HEK293T (cell line): ENCODE measurements around the gene SSTR1.

Source experiments
- CTCF ChIA-PET: fragments of 350-600 bp; formaldehyde crosslinking; extraction: SDS; loops from one replicate; lab custom pipeline; 2021; ENCODE audit warnings: antibody characterized with exemption, inconsistent platforms; lab: Yijun Ruan, JAX
- POLR2A ChIA-PET: fragments of 350-600 bp; formaldehyde crosslinking; extraction: SDS; loops from one replicate; lab custom pipeline; 2020; ENCODE audit warnings: antibody characterized with exemption, inconsistent platforms; lab: Yijun Ruan, JAX
- DNase-seq: peaks from one replicate; pipeline ENCODE4 v3.0.0; 2012; ENCODE audit warnings: mixed read lengths; ENCODE audit errors: extremely low spot score
- ARNT ChIP-seq: fragments of 450-650 bp; IDR thresholded peaks from 2 replicates; pipeline ENCODE4 v1.6.1; 2017; ENCODE audit warnings: mild to moderate bottlenecking
- BHLHE40 ChIP-seq: fragments of 450-650 bp; IDR thresholded peaks from 2 replicates; pipeline ENCODE4 v1.6.1; 2016; ENCODE audit warnings: mild to moderate bottlenecking, moderate library complexity, borderline replicate concordance
- CTBP1 ChIP-seq: fragments of 450-650 bp; IDR thresholded peaks from 2 replicates; pipeline ENCODE4 v1.6.1; 2016; ENCODE audit warnings: borderline replicate concordance
- ELF4 ChIP-seq: fragments of 450-650 bp; IDR thresholded peaks from 2 replicates; pipeline ENCODE4 v1.6.1; 2017; ENCODE audit warnings: antibody characterized with exemption
- FOXA1 ChIP-seq: fragments of 450-650 bp; IDR thresholded peaks from 2 replicates; pipeline ENCODE4 v1.6.1; 2016; ENCODE audit warnings: mild to moderate bottlenecking
- FOXK2 ChIP-seq: fragments of 450-650 bp; IDR thresholded peaks from 2 replicates; pipeline ENCODE4 v1.6.1; 2016; ENCODE audit warnings: mild to moderate bottlenecking
- FOXM1 ChIP-seq: fragments of 450-650 bp; IDR thresholded peaks from 2 replicates; pipeline ENCODE4 v1.6.1; 2017; ENCODE audit warnings: mild to moderate bottlenecking, borderline replicate concordance
- HDGF ChIP-seq: fragments of 450-650 bp; IDR thresholded peaks from 2 replicates; pipeline ENCODE4 v1.6.1; 2017; ENCODE audit warnings: antibody characterized with exemption, borderline replicate concordance
- L3MBTL2 ChIP-seq: fragments of 450-650 bp; conservative IDR thresholded peaks from 2 replicates; pipeline ENCODE4 v1.6.1; 2016; ENCODE audit warnings: mild to moderate bottlenecking
- LEF1 ChIP-seq: fragments of 450-650 bp; IDR thresholded peaks from 2 replicates; pipeline ENCODE4 v1.6.1; 2017; ENCODE audit warnings: mild to moderate bottlenecking, borderline replicate concordance
- NFRKB ChIP-seq: fragments of 450-650 bp; IDR thresholded peaks from 2 replicates; pipeline ENCODE4 v1.6.1; 2016; ENCODE audit warnings: mild to moderate bottlenecking, moderate library complexity
- PKNOX1 ChIP-seq: fragments of 450-650 bp; IDR thresholded peaks from 2 replicates; pipeline ENCODE4 v1.6.1; 2016
- SP1 ChIP-seq: fragments of 450-650 bp; IDR thresholded peaks from 2 replicates; pipeline ENCODE4 v1.6.1; 2017
- SUZ12 ChIP-seq: fragments of 450-650 bp; IDR thresholded peaks from 2 replicates; pipeline ENCODE4 v1.6.1; 2016; ENCODE audit warnings: mild to moderate bottlenecking
- TARDBP ChIP-seq: fragments of 450-650 bp; IDR thresholded peaks from 2 replicates; pipeline ENCODE4 v1.6.1; 2016
- ZNF384 ChIP-seq: fragments of 450-650 bp; IDR thresholded peaks from 2 replicates; pipeline ENCODE4 v1.6.1; 2016

The SSTR1 gene

DNA sequence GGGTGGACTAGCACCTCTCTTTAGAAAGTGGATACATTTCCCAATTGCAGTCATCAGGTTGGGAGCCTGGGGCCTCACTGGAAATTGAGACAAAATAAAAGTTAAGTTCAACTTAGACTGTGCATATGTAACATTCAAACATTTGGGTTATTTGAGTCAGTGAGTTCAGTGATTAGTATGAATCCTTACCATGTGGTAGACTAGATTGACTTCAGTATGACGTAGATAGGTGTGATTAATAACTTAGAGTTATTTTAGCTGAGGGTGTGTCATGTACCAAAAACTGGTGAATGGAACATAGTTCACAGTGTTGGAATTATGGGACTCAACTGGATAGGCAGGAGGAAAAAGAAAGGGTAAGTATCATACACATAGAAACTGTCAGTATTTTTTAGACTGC, 8.0 kb upstream of the SSTR1 start:
- no peak for DNase-seq
- POLR2A ChIA-PET, result no interaction called here
- CTCF ChIA-PET, result no interaction called here
- TF ChIP-seq FOXA1, result no peak
- TF ChIP-seq FOXK2, result no peak

GRCh38 chr14:38201137-38201828, 6.4 kb upstream of the SSTR1 start:
- DNase-seq, result no peak
- TF ChIP-seq CTBP1, result no peak
- TF ChIP-seq ARNT, result no peak
- no peak for TF ChIP-seq FOXA1
- CTCF ChIA-PET, result no interaction called here
- POLR2A ChIA-PET, result no interaction called here

DNA sequence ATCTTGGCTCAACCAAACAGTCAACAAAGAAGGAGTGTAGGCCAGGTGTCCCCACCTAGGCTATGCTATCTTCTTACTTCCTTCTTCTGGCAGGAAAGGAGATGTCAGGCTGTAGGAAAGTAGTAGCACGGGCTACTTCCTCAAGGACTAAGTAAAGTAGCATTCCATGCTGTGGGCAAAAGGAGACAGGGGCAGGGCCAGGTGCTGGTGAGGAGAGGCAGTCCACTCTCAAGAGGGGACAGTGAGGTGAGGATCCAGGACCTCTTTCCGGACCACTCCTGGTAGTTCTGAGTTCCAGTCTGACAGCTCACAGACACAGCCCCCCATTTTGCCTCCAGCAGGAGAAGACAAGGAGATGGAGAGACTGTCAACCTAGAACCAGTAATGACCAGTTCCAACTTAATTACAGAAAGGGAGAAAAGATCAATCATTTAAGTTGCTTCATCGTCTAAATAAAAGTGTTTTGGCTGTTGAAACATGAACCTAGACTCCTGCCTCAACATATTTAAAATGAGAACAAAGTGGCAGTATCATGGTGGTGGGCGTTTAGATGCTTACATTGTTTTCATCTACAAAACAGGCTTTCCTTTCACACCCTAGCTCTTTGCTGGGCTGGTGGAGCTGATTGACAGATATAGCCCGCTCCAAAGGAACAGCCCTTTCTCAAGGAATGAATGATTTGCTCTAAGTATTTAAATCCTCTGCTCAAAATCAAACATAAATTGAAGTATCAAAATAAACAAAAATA, 5.1 kb upstream of the SSTR1 start:
- CTCF ChIA-PET, result no interaction called here
- TF ChIP-seq ZNF384 (no peak), FOXA1 (no peak), NFRKB (no peak), ARNT (no peak), FOXK2 (no peak), ELF4 (no peak), HDGF (no peak), BHLHE40 (no peak), LEF1 (no peak), FOXM1 (no peak), L3MBTL2 (no peak)
- POLR2A ChIA-PET, result no interaction called here
- DNase-seq, result no peak

DNA sequence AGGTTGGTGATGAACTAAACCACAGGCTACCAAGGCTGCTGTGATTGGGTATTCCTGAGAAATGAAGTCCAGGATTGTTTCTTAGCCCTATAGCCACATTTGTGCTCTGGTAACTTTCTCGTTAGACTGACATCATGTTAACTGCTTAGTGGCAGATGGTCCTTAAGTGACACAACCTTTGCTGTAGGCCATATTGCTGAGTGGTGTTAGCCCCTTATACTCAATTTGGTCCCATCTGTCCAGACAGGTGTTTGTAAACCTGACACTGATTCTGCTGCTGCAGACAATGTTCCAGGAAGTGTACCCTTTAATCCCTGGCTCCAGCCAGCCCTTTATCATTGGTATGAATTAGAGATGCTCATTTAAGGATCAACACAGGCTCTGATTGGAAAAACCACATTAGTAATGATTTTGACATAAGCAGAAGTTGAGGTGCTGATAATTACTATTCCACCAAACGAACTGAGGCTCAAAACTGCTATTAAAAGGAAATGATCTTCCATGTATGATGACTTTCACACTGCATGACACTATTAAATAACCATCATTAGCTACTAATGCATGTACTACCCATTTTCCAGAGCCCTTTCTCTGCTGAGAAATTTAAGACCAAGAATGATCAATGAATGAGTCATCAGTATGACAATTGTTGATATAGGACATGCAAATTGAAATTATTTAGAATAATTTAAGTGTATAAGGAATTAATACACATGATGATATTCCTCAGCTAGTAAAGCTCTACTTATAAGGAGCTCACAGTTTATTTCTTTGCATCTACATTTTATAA, 3.6 kb upstream of the SSTR1 start:
- no peak for DNase-seq
- ChIA-PET CTCF (no interaction called here), POLR2A (no interaction called here)
- TF ChIP-seq FOXM1 (no peak), SUZ12 (no peak), HDGF (no peak), ELF4 (no peak), L3MBTL2 (no peak), SP1 (no peak), ZNF384 (no peak), FOXK2 (no peak), LEF1 (no peak), ARNT (no peak), PKNOX1 (no peak), NFRKB (no peak), BHLHE40 (no peak), CTBP1 (no peak), FOXA1 (no peak), TARDBP (no peak)

DNA sequence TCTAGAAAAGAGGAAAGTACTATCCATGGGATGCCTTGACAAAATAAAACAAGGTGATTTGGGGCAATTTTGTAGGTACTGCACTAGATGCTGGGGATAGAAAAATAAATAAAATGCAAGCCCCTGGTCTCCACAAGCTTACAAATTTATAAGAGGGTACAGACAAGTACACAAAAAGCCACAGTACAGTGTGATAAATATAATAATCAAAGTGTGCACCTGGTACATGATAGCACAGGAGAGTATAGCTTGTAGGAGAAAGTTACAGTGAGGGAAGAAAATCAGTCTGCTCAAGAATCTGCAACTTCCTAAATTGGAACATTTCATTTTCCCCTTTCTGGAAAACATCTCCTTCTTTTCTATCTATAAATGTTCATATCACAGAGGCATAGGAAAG, 3.0 kb upstream of the SSTR1 start:
- TF ChIP-seq ZNF384, result no peak
- ChIA-PET POLR2A (no interaction called here), CTCF (no interaction called here)
- DNase-seq, result no peak

DNA sequence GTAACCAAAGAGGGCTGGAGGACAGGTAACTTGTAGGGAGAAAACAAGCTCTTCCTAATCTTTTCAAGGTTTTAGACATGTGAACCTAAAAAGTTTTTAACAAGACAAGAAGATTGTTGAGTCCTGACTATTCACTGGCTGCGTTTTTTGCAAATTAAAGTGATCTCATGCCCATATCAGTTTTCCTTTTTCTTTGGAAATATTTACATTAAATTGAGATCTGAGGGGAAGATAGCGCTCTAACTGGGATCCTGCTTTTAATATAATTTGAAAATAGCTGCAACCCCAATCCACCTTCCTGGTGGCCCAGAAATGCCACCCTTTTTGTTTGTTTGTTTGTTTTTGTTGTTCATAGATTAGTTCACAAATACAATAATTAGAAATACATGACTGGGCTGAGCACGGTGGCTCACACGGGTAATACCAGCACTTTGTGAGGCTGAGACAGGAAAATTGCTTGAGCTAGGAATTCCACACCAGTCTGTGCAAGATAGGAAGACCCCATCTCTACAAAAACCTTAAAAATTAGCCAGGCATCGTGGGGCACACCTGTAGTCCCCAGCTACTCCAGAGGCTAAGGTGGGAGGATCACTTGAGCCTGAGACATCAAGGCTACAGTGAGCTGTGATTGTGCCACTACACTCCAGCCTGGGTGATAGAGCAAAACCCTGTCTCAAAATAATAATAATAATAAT, 2.4 kb upstream of the SSTR1 start:
- no peak for DNase-seq
- no peak for TF ChIP-seq FOXA1
- TF ChIP-seq ZNF384, result no peak
- TF ChIP-seq SP1, result no peak
- no peak for TF ChIP-seq CTBP1
- TF ChIP-seq FOXK2, result no peak
- TF ChIP-seq BHLHE40, result no peak
- no peak for TF ChIP-seq HDGF
- CTCF ChIA-PET, result no interaction called here
- POLR2A ChIA-PET, result no interaction called here

DNA sequence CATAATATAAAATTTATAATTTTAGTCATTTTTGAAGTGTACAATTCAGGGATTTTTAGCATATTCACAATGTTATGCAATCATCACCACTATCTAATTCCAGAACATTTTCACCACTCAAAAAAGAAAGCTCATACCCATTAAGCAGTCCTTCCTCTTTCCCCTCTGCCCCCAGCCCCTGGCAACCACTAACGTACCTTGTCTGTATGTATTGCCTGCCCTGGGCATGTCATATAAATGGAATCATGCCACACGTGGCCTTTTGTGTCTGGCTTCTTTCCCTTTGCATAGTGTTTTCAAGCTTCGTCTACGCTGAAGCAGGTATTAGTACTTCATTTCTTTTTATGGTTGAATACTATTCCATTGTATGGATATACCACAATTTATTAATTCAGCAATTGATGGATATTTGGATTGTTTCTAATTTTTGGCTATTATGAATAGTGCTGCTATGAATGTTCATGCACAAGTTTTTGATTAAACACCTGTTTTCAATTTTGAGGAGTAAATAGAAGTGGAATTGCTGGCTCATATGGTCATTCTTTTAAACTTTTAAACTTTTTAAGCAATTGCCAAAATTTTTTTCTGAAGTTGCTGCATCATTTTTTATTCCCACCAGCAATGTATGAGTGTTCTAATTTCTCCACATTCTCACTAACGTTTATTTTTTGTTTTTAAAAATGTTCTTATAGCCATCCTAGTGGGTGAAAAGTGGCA, 1.6 kb upstream of the SSTR1 start:
- CTCF ChIA-PET, result no interaction called here
- POLR2A ChIA-PET, result no interaction called here
- no peak for DNase-seq
- TF ChIP-seq ELF4 (no peak), BHLHE40 (no peak)
